ENCODE measurements around the gene H3-3A. TPM values are rescaled to one million over a fixed set of nuclear protein-coding genes. Genes with fewer than 3 reads are reported as not detected.

The H3-3A gene
- total RNA-seq, 4 donors from 2014 or later = 358 to 544 (median 443) TPM

- TF ChIP-seq POLR2A (IDR thresholded peaks at IDR 0.05) (no peak), CTCF (IDR thresholded peaks at IDR 0.05) (no peak)
- DNase-seq = no peak
- Histone ChIP-seq H3K27me3 (no peaks in the 10 kb centered on the region), H3K36me3 (peaks cover 2 to 91% (median 20%) of the 10 kb centered on the region in 3 donors), H3K27ac (no peak overlapping the region), H3K4me1 (peaks cover 0 to 72% (median 30%) of the 10 kb centered on the region in 3 donors), H3K9me3 (no peaks in the 10 kb centered on the region), H3K4me3 (no peak overlapping the region)
- intact Hi-C loops (cut with DNase I) = loop anchor here (5.0 to 10.0 kb wide), 2 partner anchors 52 to 75 kb away; partner anchors contain the start of gene SDE2
- 82 to 88% methylated on average over 13 of the region's 13 CpGs for WGBS, 2 donors
These were observed 7.4 kb downstream of the H3-3A start for GRCh38 chr1:226069811-226070489.

GRCh38 chr1:226072347-226072746 is 9.8 kb downstream of the H3-3A start:
- TF ChIP-seq POLR2A (IDR thresholded peaks at IDR 0.05) = no peak
- no peak for TF ChIP-seq CTCF (IDR thresholded peaks at IDR 0.05)
- 62 to 77% methylated on average over 4 of the region's 4 CpGs for WGBS, 2 donors
- intact Hi-C loops (cut with DNase I) = no loop called here
- Histone ChIP-seq H3K36me3 (peaks cover 2 to 76% (median 20%) of the 10 kb centered on the region in 3 donors), H3K27me3 (no peaks in the 10 kb centered on the region), H3K4me3 (no peak overlapping the region), H3K27ac (no peak overlapping the region), H3K4me1 (peaks cover 0 to 48% (median 7%) of the 10 kb centered on the region in 3 donors), H3K9me3 (no peaks in the 10 kb centered on the region)
- DNase-seq = no peak

- Histone ChIP-seq H3K36me3 (peaks cover 2 to 66% (median 16%) of the 10 kb centered on the region in 3 donors), H3K27me3 (no peaks in the 10 kb centered on the region), H3K9me3 (no peaks in the 10 kb centered on the region), H3K4me1 (peaks cover 0 to 38% (median under 1%) of the 10 kb centered on the region in 3 donors), H3K4me3 (no peak overlapping the region), H3K27ac (no peak overlapping the region)
- no peak for TF ChIP-seq POLR2A (IDR thresholded peaks at IDR 0.05)
- DNase-seq = no peak
- 44 to 46% methylated on average over 6 of the region's 6 CpGs for whole genome bisulfite sequencing, 2 donors
- intact Hi-C loops (cut with DNase I) = no loop called here
These were observed 10.9 kb downstream of the H3-3A start for GRCh38 chr1:226073184-226073950.

- no peak overlapping the region for H3K27ac ChIP-seq
- H3K4me1 ChIP-seq = peaks cover 0 to 31% (median 0%) of the 10 kb centered on the region in 3 donors
- H3K27me3 ChIP-seq = no peaks in the 10 kb centered on the region
- DNase-seq = no peak
- intact Hi-C loops (cut with DNase I) = no loop called here
- H3K4me3 ChIP-seq = no peak overlapping the region
- peaks cover 2 to 59% (median 13%) of the 10 kb centered on the region in 3 donors for H3K36me3 ChIP-seq
- 85 to 87% methylated on average over 4 of the region's 4 CpGs for WGBS, 2 donors
- TF ChIP-seq CTCF (IDR thresholded peaks at IDR 0.05) = no peak
- no peak for TF ChIP-seq POLR2A (IDR thresholded peaks at IDR 0.05)
- no peaks in the 10 kb centered on the region for H3K9me3 ChIP-seq
These were observed 11.5 kb downstream of the H3-3A start for GRCh38 chr1:226074046-226074445.

- intact Hi-C loops (cut with DNase I) = no loop called here
- no peak for DNase-seq
- Histone ChIP-seq H3K27me3 (no peaks in the 10 kb centered on the region), H3K36me3 (peaks cover 0 to 36% (median 6%) of the 10 kb centered on the region in 3 donors), H3K4me3 (no peak overlapping the region), H3K4me1 (peaks cover 0 to 16% (median 0%) of the 10 kb centered on the region in 3 donors), H3K9me3 (no peaks in the 10 kb centered on the region), H3K27ac (no peak overlapping the region)
- 83 to 91% methylated on average over 6 of the region's 6 CpGs for WGBS, 2 donors
- TF ChIP-seq CTCF (IDR thresholded peaks at IDR 0.05) = no peak
- TF ChIP-seq POLR2A (IDR thresholded peaks at IDR 0.05) = no peak
These were observed 13.9 kb downstream of the H3-3A start for GRCh38 chr1:226076378-226076777.
